ENCODE data around the gene CD3D.

DNA sequence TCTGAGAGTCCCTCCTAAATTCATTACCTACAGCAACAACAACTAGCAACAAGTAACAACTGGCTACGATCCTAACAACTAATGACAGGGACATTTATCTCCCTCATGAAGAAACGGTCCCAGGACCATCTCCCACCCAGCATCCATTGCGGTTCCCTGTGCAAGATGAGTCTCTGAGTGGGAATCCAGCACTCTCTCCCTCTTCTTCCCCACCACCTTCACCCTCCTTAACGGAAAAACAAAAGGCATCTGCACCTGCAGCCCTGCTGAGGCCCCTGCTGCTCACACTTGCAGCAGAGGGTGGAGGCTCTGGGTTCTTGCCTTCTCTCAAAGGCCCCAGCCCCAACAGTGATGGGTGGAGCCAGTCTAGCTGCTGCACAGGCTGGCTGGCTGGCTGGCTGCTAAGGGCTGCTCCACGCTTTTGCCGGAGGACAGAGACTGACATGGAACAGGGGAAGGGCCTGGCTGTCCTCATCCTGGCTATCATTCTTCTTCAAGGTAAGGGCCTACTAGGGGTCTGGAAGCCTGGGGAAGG, 1.5 kb upstream of the CD3D start, which contains the start of gene CD3G:
- TF ChIP-seq, protein P1, sequence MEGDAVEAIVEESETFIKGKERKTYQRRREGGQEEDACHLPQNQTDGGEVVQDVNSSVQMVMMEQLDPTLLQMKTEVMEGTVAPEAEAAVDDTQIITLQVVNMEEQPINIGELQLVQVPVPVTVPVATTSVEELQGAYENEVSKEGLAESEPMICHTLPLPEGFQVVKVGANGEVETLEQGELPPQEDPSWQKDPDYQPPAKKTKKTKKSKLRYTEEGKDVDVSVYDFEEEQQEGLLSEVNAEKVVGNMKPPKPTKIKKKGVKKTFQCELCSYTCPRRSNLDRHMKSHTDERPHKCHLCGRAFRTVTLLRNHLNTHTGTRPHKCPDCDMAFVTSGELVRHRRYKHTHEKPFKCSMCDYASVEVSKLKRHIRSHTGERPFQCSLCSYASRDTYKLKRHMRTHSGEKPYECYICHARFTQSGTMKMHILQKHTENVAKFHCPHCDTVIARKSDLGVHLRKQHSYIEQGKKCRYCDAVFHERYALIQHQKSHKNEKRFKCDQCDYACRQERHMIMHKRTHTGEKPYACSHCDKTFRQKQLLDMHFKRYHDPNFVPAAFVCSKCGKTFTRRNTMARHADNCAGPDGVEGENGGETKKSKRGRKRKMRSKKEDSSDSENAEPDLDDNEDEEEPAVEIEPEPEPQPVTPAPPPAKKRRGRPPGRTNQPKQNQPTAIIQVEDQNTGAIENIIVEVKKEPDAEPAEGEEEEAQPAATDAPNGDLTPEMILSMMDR (IDR thresholded peaks at IDR 0.05) = no peak
- no peak for TF ChIP-seq POLR2A (IDR thresholded peaks at IDR 0.05)
